GM13976 (cell line): Measurements from ENCODE around the gene LMAN2.

Source experiments
- DNase-seq: peaks from one replicate; pipeline ENCODE4 v3.0.0; 2012; ENCODE audit warnings: low spot score
- CTCF ChIP-seq: IDR thresholded peaks from 2 replicates; pipeline ENCODE4 v1.5.1; 2012; ENCODE audit warnings: borderline replicate concordance, mild to moderate bottlenecking; ENCODE audit not compliant: insufficient read depth; ENCODE audit errors: extremely low read depth, missing control alignments, control extremely low read depth
- in situ Hi-C: fragments of 300-500 bp; cut with MboI; formaldehyde crosslinking; loops from one replicate; pipeline ENCODE4 v1.12.0; 2022; ENCODE audit warnings: low sequenced_read_pairs, mixed read lengths, inconsistent platforms; ENCODE audit not compliant: unreplicated experiment

Gene LMAN2

GRCh38 chr5:177316005-177316404 is 35.5 kb downstream of the LMAN2 start:
- no peak for TF ChIP-seq CTCF
- no peak for DNase-seq
- in situ Hi-C loops, result no loop called here

GRCh38 chr5:177315411-177315810 is 36.1 kb downstream of the LMAN2 start:
- no peak for DNase-seq
- in situ Hi-C loops, result no loop called here
- no peak for TF ChIP-seq CTCF

GRCh38 chr5:177314376-177315342 is 36.8 kb downstream of the LMAN2 start:
- in situ Hi-C loops, result no loop called here
- DNase-seq, result no peak
- TF ChIP-seq CTCF, result no peak

- TF ChIP-seq CTCF, result no peak
Measured at GRCh38 chr5:177313561-177314259, 37.8 kb downstream of the LMAN2 start.

GRCh38 chr5:177312649-177313181 is 38.8 kb downstream of the LMAN2 start:
- DNase-seq, result peak; percentile 74
- in situ Hi-C loops, result no loop called here
- no peak for TF ChIP-seq CTCF

More at GRCh38 chr5:177313561-177314259, 37.8 kb downstream of the LMAN2 start:
- in situ Hi-C loops, result no loop called here
- DNase-seq, result no peak
